ENCODE measurements around the gene PRG3. TPM values are rescaled to one million over a fixed set of nuclear protein-coding genes. Genes with fewer than 3 reads are reported as not detected.
A peak's percentile ranks its signal among the peaks of the same experiment; 100 is the strongest.

The PRG3 gene
- total and polyA plus RNA-seq, 8 donors = not detected

DNA sequence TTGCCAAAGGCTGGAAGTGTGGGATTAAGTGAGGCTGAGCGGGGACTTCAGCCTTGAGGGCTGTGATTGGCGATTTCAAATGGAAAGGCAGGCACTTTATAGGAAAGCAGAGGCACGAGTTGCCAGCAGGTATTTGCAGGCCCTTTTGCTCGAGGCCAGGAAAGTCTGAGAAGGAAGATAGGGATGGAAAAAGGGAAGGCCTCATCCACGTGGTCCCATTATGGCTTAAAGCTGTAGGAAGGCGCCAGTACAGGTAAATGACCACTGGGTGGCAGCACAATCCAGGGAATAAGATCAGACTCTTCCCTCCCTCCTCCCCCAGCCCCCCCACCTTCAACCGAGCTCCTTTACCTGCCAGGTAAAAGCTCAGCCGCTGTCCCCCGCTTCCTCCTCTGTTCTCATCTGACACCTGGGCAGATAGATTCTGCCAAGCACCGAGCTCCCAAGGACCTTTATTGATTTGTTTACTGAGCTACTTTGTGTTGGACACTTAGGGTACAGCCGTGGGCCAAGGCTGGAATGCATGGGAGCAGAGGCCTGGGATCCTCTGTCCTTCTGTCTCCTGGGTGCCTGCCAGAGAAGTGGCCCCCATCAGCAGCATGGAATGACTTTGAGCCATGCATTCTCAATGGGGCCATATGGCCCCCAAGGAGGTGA lies 35.3 kb downstream of the PRG3 start:
- Histone ChIP-seq H3K9me3 (no peaks in the 10 kb centered on the region), H3K36me3 (no peaks in the 10 kb centered on the region), H3K27ac (no peak overlapping the region), H3K27me3 (no peaks in the 10 kb centered on the region), H3K4me1 (peaks cover 0 to 14% (median 13%) of the 10 kb centered on the region in 4 donors), H3K4me3 (no peak overlapping the region)
- WGBS, 5 donors = 13 to 20% (median 16%) methylated on average over 11 of the region's 11 CpGs
- intact Hi-C loops (cut with DNase I; ENCODE audit: low total_unique reads) = loop anchor here (10.0 kb wide), 3 partner anchors 109 to 299 kb away; partner anchors contain the start of gene YPEL4
- TF ChIP-seq POLR2AphosphoS5 (IDR thresholded peaks at IDR 0.05) (no peak), CTCF (IDR thresholded peaks at IDR 0.05) (peak in 5 of 7 experiments; percentile 66 to 87 (median 82))
- peak; percentile 85 to 89 for DNase-seq

DNA sequence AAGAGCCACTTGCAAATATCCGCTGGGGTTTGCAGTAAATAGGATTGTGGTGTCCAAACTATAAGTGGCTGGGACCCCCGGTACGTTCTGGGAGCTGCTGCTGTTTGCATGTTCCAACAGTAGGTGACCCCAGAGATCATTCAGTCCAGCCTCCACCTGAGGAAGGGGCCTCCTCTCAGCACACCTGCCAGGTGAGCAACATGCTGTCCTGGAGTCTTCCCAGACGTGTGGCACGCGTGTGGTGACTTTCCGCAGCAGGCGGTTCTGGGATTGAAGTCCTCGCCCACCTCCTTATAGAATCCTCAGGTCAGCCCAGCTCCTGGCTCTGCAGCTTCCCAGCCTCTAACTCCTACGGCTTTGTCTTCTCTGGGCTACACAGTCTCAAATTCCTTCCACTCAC lies 36.1 kb downstream of the PRG3 start:
- H3K4me1 ChIP-seq = peaks cover 0 to 12% (median 9%) of the 10 kb centered on the region in 4 donors
- DNase-seq = no peak
- no peak overlapping the region for H3K27ac ChIP-seq
- no peaks in the 10 kb centered on the region for H3K36me3 ChIP-seq
- no peak overlapping the region for H3K4me3 ChIP-seq
- TF ChIP-seq POLR2A (IDR thresholded peaks at IDR 0.05) (no peak), EP300 (IDR thresholded peaks at IDR 0.05) (no peak), CTCF (IDR thresholded peaks at IDR 0.05) (no peak), POLR2AphosphoS5 (IDR thresholded peaks at IDR 0.05) (no peak)
- no peaks in the 10 kb centered on the region for H3K27me3 ChIP-seq
- intact Hi-C loops (cut with DNase I; ENCODE audit: low total_unique reads) = loop anchor here (10.0 kb wide), 3 partner anchors 110 to 300 kb away; partner anchors contain the start of gene YPEL4
- 95 to 98% (median 96%) methylated on average over 10 of the region's 10 CpGs for WGBS, 5 donors
- H3K9me3 ChIP-seq = no peaks in the 10 kb centered on the region

DNA sequence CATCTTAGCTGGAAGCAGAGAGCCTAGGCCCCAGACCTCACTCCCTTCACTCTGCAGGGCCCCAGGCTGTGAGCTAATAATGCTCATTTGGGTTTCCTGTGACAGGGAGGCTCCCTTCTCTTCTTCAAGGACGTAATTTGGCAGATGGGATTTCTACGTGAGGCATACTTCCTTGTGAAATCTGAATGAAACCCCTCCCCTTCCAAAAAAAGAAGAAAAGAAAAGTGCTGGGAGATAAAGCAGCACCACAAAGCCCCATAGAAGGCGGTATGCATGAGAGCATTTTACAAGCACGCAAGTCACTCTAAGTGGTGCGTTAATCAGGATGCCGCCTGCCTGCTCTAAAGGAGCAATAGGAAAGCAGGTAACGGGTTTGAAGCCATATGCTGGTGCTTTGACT lies 37.1 kb downstream of the PRG3 start:
- H3K27me3 ChIP-seq = no peaks in the 10 kb centered on the region
- no peaks in the 10 kb centered on the region for H3K9me3 ChIP-seq
- H3K4me3 ChIP-seq = no peak overlapping the region
- no peaks in the 10 kb centered on the region for H3K36me3 ChIP-seq
- peaks cover 0 to 8% (median 6%) of the 10 kb centered on the region in 4 donors for H3K4me1 ChIP-seq
- 76 to 84% (median 79%) methylated on average over 7 of the region's 7 CpGs for WGBS, 5 donors
- no peak for TF ChIP-seq POLR2AphosphoS5 (IDR thresholded peaks at IDR 0.05)
- intact Hi-C loops (cut with DNase I; ENCODE audit: low total_unique reads) = loop anchor here (10.0 kb wide), 3 partner anchors 111 to 301 kb away; partner anchors contain the start of gene YPEL4
- no peak for DNase-seq
- no peak overlapping the region for H3K27ac ChIP-seq

- 77 to 83% (median 79%) methylated on average over 11 of the region's 11 CpGs for WGBS, 5 donors
- no peaks in the 10 kb centered on the region for H3K36me3 ChIP-seq
- no peak for DNase-seq
- no peaks in the 10 kb centered on the region for H3K9me3 ChIP-seq
- H3K27me3 ChIP-seq = no peaks in the 10 kb centered on the region
- H3K27ac ChIP-seq = no peak overlapping the region
- TF ChIP-seq POLR2A (IDR thresholded peaks at IDR 0.05) (no peak), POLR2AphosphoS5 (IDR thresholded peaks at IDR 0.05) (no peak), EP300 (IDR thresholded peaks at IDR 0.05) (no peak), CTCF (IDR thresholded peaks at IDR 0.05) (no peak)
- peaks cover 0 to 8% (median 6%) of the 10 kb centered on the region in 4 donors for H3K4me1 ChIP-seq
- intact Hi-C loops (cut with DNase I; ENCODE audit: low total_unique reads) = loop anchor here (10.0 kb wide), 3 partner anchors 112 to 302 kb away; partner anchors contain the start of gene YPEL4
- H3K4me3 ChIP-seq = no peak overlapping the region
Measured at GRCh38 chr11:57342702-57343101, 38.2 kb downstream of the PRG3 start.

Data from stomach (tissue), 9 donors.